ENCODE results near the gene ELK1. TPM values are rescaled to one million over a fixed set of nuclear protein-coding genes. Genes with fewer than 3 reads are reported as not detected.
A peak's percentile ranks its signal among the peaks of the same experiment; 100 is the strongest.

ELK1 gene
- total and polyA plus RNA-seq, 2 of the 4 experiments (the other 2 are of a cell fraction) = 10.0 to 24.3 TPM

DNA sequence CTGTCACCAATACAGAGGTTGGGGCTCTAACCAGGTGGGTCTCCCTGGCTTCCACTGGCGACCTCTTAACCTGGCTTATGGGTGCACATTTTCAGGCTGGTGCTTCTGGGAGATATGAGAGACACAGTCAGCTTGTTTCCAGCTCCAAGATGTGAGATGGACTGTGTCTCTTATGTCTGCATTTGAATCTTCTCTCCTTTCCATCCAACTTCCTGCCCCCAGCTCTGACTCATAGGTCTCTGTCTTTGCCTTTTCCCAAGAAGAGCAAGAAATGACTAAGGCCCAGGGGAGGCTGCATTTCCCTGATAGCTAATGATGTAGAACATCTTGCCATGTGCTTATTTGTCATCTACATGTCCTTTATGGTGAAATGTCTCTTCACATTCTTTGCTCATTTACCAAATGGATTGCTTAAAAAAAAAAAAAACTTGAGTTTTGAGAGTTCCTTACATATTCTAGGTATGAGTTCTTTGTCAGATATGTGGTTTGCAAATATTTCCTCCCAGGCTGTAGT is 11.8 kb upstream of the ELK1 start (continued):
- no peak for TF ChIP-seq CHD1 (IDR thresholded peaks at IDR 0.05; ENCODE audit: low read depth, low read length)

- Histone ChIP-seq H2AK5ac (ENCODE audit: low read depth, low read length) (peak overlapping the region; percentile 82), H4K8ac (ENCODE audit: low read depth in 2 of 2, low read length in 2 of 2) (peak overlapping the region; percentile 79 to 96; a peak in 3 of 4 replicates), H3K9me3 (ENCODE audit: control insufficient read depth, insufficient read depth, low read length) (no peaks in the 10 kb centered on the region), H2AK9ac (replicated peaks; ENCODE audit: low read depth, low read length, poor library complexity) (peak overlapping the region; percentile 72), H3K9ac (ENCODE audit: low read depth, low read length) (no peak overlapping the region), H3K27me3 (ENCODE audit: control insufficient read depth, insufficient read depth, low read length) (no peaks in the 10 kb centered on the region), H3K4me2 (ENCODE audit: low read depth, low read length) (no peak overlapping the region), H2BK120ac (ENCODE audit: low read depth, low read length) (peak overlapping the region; percentile 42; the same call in 1 of the 2 replicates), H3K23ac (ENCODE audit: low read depth, low read length) (peak overlapping the region; percentile 72; the same call in 1 of the 2 replicates), H2BK5ac (ENCODE audit: low read depth, low read length, poor library complexity, severe bottlenecking) (peak overlapping the region; percentile 70), H4K5ac (ENCODE audit: low read depth, low read length) (no peak overlapping the region), H3K79me1 (ENCODE audit: low read depth in 1 of 2, low read length in 2 of 2) (peaks cover 11 to 18% of the 10 kb centered on the region in 2 experiments), H3K9me1 (ENCODE audit: insufficient read depth, low read length) (0 out of 2 replicates have a peak, but pooled peaks cover 4% of the 10 kb centered on the region), H2BK20ac (ENCODE audit: low read depth, low read length) (peak overlapping the region; percentile 88), H3K36me3 (ENCODE audit: control insufficient read depth, insufficient read depth, low read length) (peaks cover 5% of the 10 kb centered on the region), H4K20me1 (ENCODE audit: insufficient read depth, low read length) (no peaks in the 10 kb centered on the region), H3K4me1 (ENCODE audit: control insufficient read depth, insufficient read depth, low read length) (peaks cover 4% of the 10 kb centered on the region; the same call in 1 of the 2 replicates), H3K4me3 (ENCODE audit: insufficient read depth, low read depth, low read length) (no peak overlapping the region), H2AFZ (replicated peaks; ENCODE audit: low read length, poor library complexity) (no peak overlapping the region), H2BK15ac (ENCODE audit: low read depth, low read length) (peak overlapping the region; percentile 43; the same call in 2 of the 3 replicates), H3K4ac (ENCODE audit: low read depth, low read length) (peak overlapping the region; percentile 76; the same call in 1 of the 2 replicates), H4K91ac (ENCODE audit: insufficient read depth, low read depth, low read length) (peak overlapping the region; percentile 41), H3K27ac (ENCODE audit: insufficient read depth, low read length) (peak overlapping the region; percentile 55), H3K56ac (ENCODE audit: extremely low read depth, insufficient read depth, low read length) (no peak overlapping the region; the same call in 1 of the 2 replicates), H3K18ac (ENCODE audit: low read depth, low read length) (no peak overlapping the region), H3K14ac (replicated peaks; ENCODE audit: low read depth, low read length) (no peak overlapping the region; the same call in 1 of the 2 replicates)
- intact Hi-C loops (cut with micrococcal nuclease) (no loop called here), in situ Hi-C loops (cut with MboI; ENCODE audit: low sequenced_read_pairs) (no loop called here), dilution Hi-C loops (cut with HindIII; ENCODE audit: low sequenced_read_pairs, unreplicated experiment) (no loop called here)
- WGBS, 2 experiments (ENCODE audit: extremely low coverage in 2 of 2, insufficient read length in 1 of 2) = 94% methylated on average over 2 of the region's 7 CpGs; no CpG with 5 or more reads in 1 of the 2 experiments
- ChIA-PET POLR2A (ENCODE audit: unreplicated experiment) (no interaction called here), CTCF (no interaction called here)
- ATAC-seq (ENCODE audit: low read depth) = no peak
- no peak for DNase-seq
- BruUV-seq (replicated peaks) = no TSS peak
- TF ChIP-seq POLR2A (IDR thresholded peaks at IDR 0.05; ENCODE audit: low read depth, low read length) (no peak), CEBPB (IDR thresholded peaks at IDR 0.05; ENCODE audit: low read depth, low read length) (no peak), RFX5 (IDR thresholded peaks at IDR 0.05; ENCODE audit: low read depth, low read length) (no peak), RAD21 (IDR thresholded peaks at IDR 0.05; ENCODE audit: low read length) (no peak), CTCF (conservative IDR thresholded peaks at IDR 0.05; ENCODE audit: low read depth, low read length) (no peak), ELK1 (IDR thresholded peaks at IDR 0.05; ENCODE audit: borderline replicate concordance, low read depth, low read length) (no peak), MAZ (IDR thresholded peaks at IDR 0.05; ENCODE audit: borderline replicate concordance, low read depth, low read length) (no peak), FOS (IDR thresholded peaks at IDR 0.05; ENCODE audit: low read depth, low read length) (no peak), SMC3 (IDR thresholded peaks at IDR 0.05; ENCODE audit: low read depth, low read length) (no peak), MXI1 (IDR thresholded peaks at IDR 0.05; ENCODE audit: borderline replicate concordance, low read depth, low read length) (no peak), BHLHE40 (IDR thresholded peaks at IDR 0.05; ENCODE audit: low read depth, low read length) (no peak), NFE2L2 (IDR thresholded peaks at IDR 0.05; ENCODE audit: low read depth, low read length) (no peak), CHD1 (IDR thresholded peaks at IDR 0.05; ENCODE audit: low read depth, low read length) (no peak), MAFK (IDR thresholded peaks at IDR 0.05; ENCODE audit: low read depth, low read length) (no peak), RCOR1 (IDR thresholded peaks at IDR 0.05; ENCODE audit: insufficient replicate concordance, low read length) (no peak)
Measured at GRCh38 chrX:47661539-47661938, 11.2 kb upstream of the ELK1 start.

Measured in IMR-90 (cell line).